Body of pancreas (tissue), 4 donors: ENCODE data around the gene TBC1D9. TPM values are rescaled to one million over a fixed set of nuclear protein-coding genes. Genes with fewer than 3 reads are reported as not detected.

ENCODE experiments used
- ATAC-seq: fragments of 150-250 bp; one replicate; pipeline ENCODE4 v1.9.1; 2016
- DNase-seq, 4 donors: peaks; one replicate each; pipeline ENCODE4 v3.0.0-alpha.2; 2019
- H3K27ac ChIP-seq, 4 donors: fragments of 200-600 bp; sonication (generic); 1 replicate in 3 of 4; 2 replicates in 1 of 4; pipeline versions ENCODE4 v1.5.1 to v1.6.1; 2016 to 2019; ENCODE audit warnings: mild to moderate bottlenecking in 1 of 4, mixed read lengths in 1 of 4, moderate library complexity in 1 of 4
- H3K27me3 ChIP-seq, 2 donors: fragments of 200-600 bp; sonication (generic); one replicate each; pipeline ENCODE4 v1.6.0; 2016; ENCODE audit warnings: mild to moderate bottlenecking in 1 of 2
- H3K36me3 ChIP-seq, 2 donors: fragments of 200-600 bp; sonication (generic); replicated peaks in 1 of 2; 2 replicates each; pipeline ENCODE4 v1.5.1; 2016; ENCODE audit warnings: low read depth in 2 of 2; ENCODE audit not compliant: insufficient read depth in 1 of 2
- H3K4me1 ChIP-seq: fragments of 200-600 bp; sonication (generic); one replicate; pipeline ENCODE4 v1.6.0; 2016
- H3K4me3 ChIP-seq, 2 donors: fragments of 200-600 bp; sonication (generic); 1 replicate in 1 of 2; 2 replicates in 1 of 2; pipeline ENCODE4 v1.5.1; 2016 to 2019
- H3K9me3 ChIP-seq, 3 donors: fragments of 200-600 bp; sonication (generic); 1 replicate in 2 of 3; 2 replicates in 1 of 3; pipeline ENCODE4 v1.5.1; 2016
- CTCF ChIP-seq, 7 experiments: fragments of 450-650 bp in 4 of 7; fragments of 200-600 bp in 3 of 7; sonication (generic) in 3 of 7; IDR thresholded peaks; one replicate each; pipeline ENCODE4 v1.5.1; 2016 to 2019; ENCODE audit warnings: antibody characterized with exemption in 7 of 7
- POLR2A ChIP-seq, 3 donors: fragments of 450-650 bp; IDR thresholded peaks; one replicate each; pipeline ENCODE4 v1.6.1; 2016; ENCODE audit warnings: antibody characterized with exemption in 3 of 3, mild to moderate bottlenecking in 2 of 3
- WGBS, 2 donors: methylation state at CpG; one replicate each; pipeline ENCODE4 v1.1.5; 2017; 5-methylcytosine and 5-hydroxymethylcytosine counted together
- intact Hi-C: fragments of 100-400 bp; cut with DNase I; formaldehyde crosslinking; loops from one replicate; pipeline ENCODE4 v1.15.1; 2023
- total RNA-seq, 2 donors: library from RNA; depleted of rRNA; stranded (reverse); fragments of >200 nt; gene quantifications; one replicate each; pipeline ENCODE4 v1.1.0, GENCODE V29; 2016

The TBC1D9 gene
- total RNA-seq, 2 donors from 2014 or later: 11.2 to 13.5 TPM

DNA sequence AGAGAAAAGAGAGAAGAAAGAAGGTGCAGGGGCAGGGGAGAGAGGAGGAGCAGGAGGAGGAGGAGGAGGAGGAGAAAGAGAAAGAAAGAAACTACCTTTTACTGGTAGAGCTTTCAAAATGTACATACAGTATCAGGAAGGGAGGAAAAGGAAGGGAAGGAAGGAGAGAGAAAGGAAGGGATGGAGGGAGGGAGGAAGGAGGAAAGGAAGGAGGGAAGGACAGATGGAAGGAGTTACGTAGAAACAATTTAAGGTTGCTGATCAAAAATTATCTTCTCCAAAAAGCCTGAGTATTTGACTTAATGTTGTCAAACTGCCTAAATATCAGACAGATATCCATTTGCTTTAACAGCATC is 13.4 kb downstream of the TBC1D9 start:
- no peak for ATAC-seq
- no peaks in the 10 kb centered on the region for H3K9me3 ChIP-seq
- no peak for DNase-seq
- intact Hi-C loops: no loop called here
- no peaks in the 10 kb centered on the region for H3K27me3 ChIP-seq
- H3K27ac ChIP-seq: no peak overlapping the region
- no peak overlapping the region for H3K4me3 ChIP-seq
- H3K36me3 ChIP-seq: no peaks in the 10 kb centered on the region
- TF ChIP-seq CTCF (IDR thresholded peaks at IDR 0.05): no peak
- TF ChIP-seq POLR2A (IDR thresholded peaks at IDR 0.05): no peak
- WGBS, 2 donors: 90 to 94% methylated on average over 1 of the region's 1 CpG
- H3K4me1 ChIP-seq: peaks cover 17% of the 10 kb centered on the region

- Histone ChIP-seq H3K4me3 (no peak overlapping the region), H3K9me3 (no peaks in the 10 kb centered on the region), H3K27me3 (no peaks in the 10 kb centered on the region), H3K36me3 (no peaks in the 10 kb centered on the region), H3K27ac (no peak overlapping the region), H3K4me1 (peaks cover 25% of the 10 kb centered on the region)
- no peak for ATAC-seq
- TF ChIP-seq POLR2A (IDR thresholded peaks at IDR 0.05): no peak
- TF ChIP-seq CTCF (IDR thresholded peaks at IDR 0.05): no peak
- 76 to 88% methylated on average over 3 of the region's 3 CpGs for WGBS, 2 donors
- intact Hi-C loops: no loop called here
- DNase-seq: no peak
Observed at GRCh38 chr4:140740906-140741670, 15.1 kb downstream of the TBC1D9 start.

GRCh38 chr4:140740422-140740821 is 15.8 kb downstream of the TBC1D9 start:
- intact Hi-C loops: no loop called here
- WGBS, 2 donors: 78 to 86% methylated on average over 1 of the region's 1 CpG
- H3K4me3 ChIP-seq: no peak overlapping the region
- H3K27me3 ChIP-seq: no peaks in the 10 kb centered on the region
- TF ChIP-seq POLR2A (IDR thresholded peaks at IDR 0.05): no peak
- no peak for TF ChIP-seq CTCF (IDR thresholded peaks at IDR 0.05)
- H3K27ac ChIP-seq: no peak overlapping the region
- ATAC-seq: no peak
- no peak for DNase-seq
- H3K36me3 ChIP-seq: no peaks in the 10 kb centered on the region
- H3K4me1 ChIP-seq: peaks cover 25% of the 10 kb centered on the region
- no peaks in the 10 kb centered on the region for H3K9me3 ChIP-seq

GRCh38 chr4:140739971-140740370 is 16.2 kb downstream of the TBC1D9 start:
- Histone ChIP-seq H3K27ac (no peak overlapping the region), H3K4me3 (no peak overlapping the region), H3K27me3 (no peaks in the 10 kb centered on the region), H3K4me1 (peaks cover 25% of the 10 kb centered on the region), H3K36me3 (no peaks in the 10 kb centered on the region), H3K9me3 (no peaks in the 10 kb centered on the region)
- intact Hi-C loops: no loop called here
- TF ChIP-seq POLR2A (IDR thresholded peaks at IDR 0.05) (no peak), CTCF (IDR thresholded peaks at IDR 0.05) (no peak)
- DNase-seq (no peak), ATAC-seq (no peak)

GRCh38 chr4:140738139-140738538 is 18.0 kb downstream of the TBC1D9 start:
- no peaks in the 10 kb centered on the region for H3K27me3 ChIP-seq
- no peaks in the 10 kb centered on the region for H3K36me3 ChIP-seq
- ATAC-seq (no peak), DNase-seq (no peak)
- intact Hi-C loops: no loop called here
- 96 to 100% methylated on average over 1 of the region's 1 CpG for WGBS, 2 donors
- peaks cover 20% of the 10 kb centered on the region for H3K4me1 ChIP-seq
- H3K27ac ChIP-seq: no peak overlapping the region
- no peaks in the 10 kb centered on the region for H3K9me3 ChIP-seq
- no peak overlapping the region for H3K4me3 ChIP-seq
- no peak for TF ChIP-seq POLR2A (IDR thresholded peaks at IDR 0.05)
- TF ChIP-seq CTCF (IDR thresholded peaks at IDR 0.05): no peak
